ENCODE measurements around the gene GPBP1.

- TF ChIP-seq POLR2A (IDR thresholded peaks at IDR 0.05; ENCODE audit: low read length) (no peak), GATA1 (IDR thresholded peaks at IDR 0.05; ENCODE audit: low read depth, low read length) (no peak)
Measured at GRCh38 chr5:57219386-57219785, 45.5 kb downstream of the GPBP1 start.

Measured in erythroblast (primary cell).